Endothelial cell (in vitro differentiated cells): ENCODE data around the gene ERMN. TPM values are rescaled to one million over a fixed set of nuclear protein-coding genes. Genes with fewer than 3 reads are reported as not detected.
"Not testable (repeated sequence)": the region's sequence is repeated elsewhere in the genome, so short reads cannot be mapped to it uniquely, and the experiment has no call there.

Source experiments
- DNase-seq: peaks from one replicate; pipeline ENCODE4 v3.0.0; 2021; ENCODE audit warnings: low spot score
- H3K27ac Mint-ChIP-seq: one replicate; pipeline ENCODE4 v1.8.0; 2021; ENCODE audit warnings: mixed read lengths, inconsistent platforms; ENCODE audit not compliant: unreplicated experiment
- H3K27me3 Mint-ChIP-seq: one replicate; pipeline ENCODE4 v1.8.0; 2021; ENCODE audit warnings: mild to moderate bottlenecking, moderate library complexity, mixed read lengths, inconsistent platforms; ENCODE audit not compliant: unreplicated experiment
- H3K36me3 Mint-ChIP-seq: one replicate; pipeline ENCODE4 v1.8.0; 2021; ENCODE audit warnings: mild to moderate bottlenecking, low read depth, mixed read lengths, inconsistent platforms; ENCODE audit not compliant: unreplicated experiment
- H3K4me1 Mint-ChIP-seq: one replicate; pipeline ENCODE4 v1.8.0; 2021; ENCODE audit warnings: mild to moderate bottlenecking, mixed read lengths, inconsistent platforms; ENCODE audit not compliant: unreplicated experiment
- H3K4me3 Mint-ChIP-seq: one replicate; pipeline ENCODE4 v1.8.0; 2021; ENCODE audit warnings: mild to moderate bottlenecking, mixed read lengths, inconsistent platforms; ENCODE audit not compliant: unreplicated experiment
- H3K9me3 Mint-ChIP-seq: one replicate; pipeline ENCODE4 v1.8.0; 2021; ENCODE audit warnings: mixed read lengths, inconsistent platforms; ENCODE audit not compliant: unreplicated experiment
- total RNA-seq: library from RNA; stranded (reverse); fragmentation: NEBNext Ultra II Directional; extraction: Animal tissue kit (Norgen Biotek cat#: 25700); gene quantifications from one replicate; pipeline ENCODE4 v1.2.1, GENCODE V29; 2021; ENCODE audit not compliant: unreplicated experiment
- TF ChIP-seq, protein P1 (sequence below): fragments of 200-600 bp; sonication (generic); IDR thresholded peaks from one replicate; pipeline ENCODE4 v1.5.0; 2021; ENCODE audit warnings: antibody characterized with exemption; ENCODE audit not compliant: unreplicated experiment

Gene ERMN
- total RNA-seq, 1 donor from 2014 or later = 0.36 TPM

DNA sequence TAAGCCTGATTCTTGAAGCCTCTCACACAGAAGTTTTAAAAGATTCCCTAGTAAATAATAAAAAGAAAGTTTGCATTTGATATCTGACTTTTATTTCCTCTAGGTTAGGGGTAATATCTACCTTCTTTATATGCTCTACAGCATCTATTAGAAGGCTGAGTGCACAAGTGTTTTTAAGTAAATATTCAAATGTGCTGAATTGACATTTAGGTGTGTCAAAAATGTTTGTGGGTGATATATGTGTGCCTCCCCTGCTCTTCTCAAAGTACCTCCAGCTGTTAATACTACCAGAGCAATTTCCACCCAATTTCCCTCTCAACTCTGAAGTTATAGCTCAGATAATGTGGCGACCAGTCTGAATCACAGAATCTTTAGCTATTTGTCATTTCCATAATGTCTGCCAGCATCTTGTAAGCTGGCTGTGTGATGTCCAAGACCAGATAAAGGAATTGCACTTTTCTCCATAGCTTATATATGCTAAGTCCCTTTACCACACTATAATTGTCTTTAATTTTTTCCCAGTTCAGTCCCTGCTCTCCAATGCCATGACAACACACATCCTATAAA is 24.4 kb upstream of the ERMN start:
- DNase-seq = no peak
- H3K27ac Mint-ChIP-seq = no peak overlapping the region
- no peak overlapping the region for H3K4me3 Mint-ChIP-seq
- H3K36me3 Mint-ChIP-seq = no peaks in the 10 kb centered on the region
- peaks cover 3% of the 10 kb centered on the region for H3K27me3 Mint-ChIP-seq
- TF ChIP-seq, protein P1, sequence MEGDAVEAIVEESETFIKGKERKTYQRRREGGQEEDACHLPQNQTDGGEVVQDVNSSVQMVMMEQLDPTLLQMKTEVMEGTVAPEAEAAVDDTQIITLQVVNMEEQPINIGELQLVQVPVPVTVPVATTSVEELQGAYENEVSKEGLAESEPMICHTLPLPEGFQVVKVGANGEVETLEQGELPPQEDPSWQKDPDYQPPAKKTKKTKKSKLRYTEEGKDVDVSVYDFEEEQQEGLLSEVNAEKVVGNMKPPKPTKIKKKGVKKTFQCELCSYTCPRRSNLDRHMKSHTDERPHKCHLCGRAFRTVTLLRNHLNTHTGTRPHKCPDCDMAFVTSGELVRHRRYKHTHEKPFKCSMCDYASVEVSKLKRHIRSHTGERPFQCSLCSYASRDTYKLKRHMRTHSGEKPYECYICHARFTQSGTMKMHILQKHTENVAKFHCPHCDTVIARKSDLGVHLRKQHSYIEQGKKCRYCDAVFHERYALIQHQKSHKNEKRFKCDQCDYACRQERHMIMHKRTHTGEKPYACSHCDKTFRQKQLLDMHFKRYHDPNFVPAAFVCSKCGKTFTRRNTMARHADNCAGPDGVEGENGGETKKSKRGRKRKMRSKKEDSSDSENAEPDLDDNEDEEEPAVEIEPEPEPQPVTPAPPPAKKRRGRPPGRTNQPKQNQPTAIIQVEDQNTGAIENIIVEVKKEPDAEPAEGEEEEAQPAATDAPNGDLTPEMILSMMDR = no peak
- no peaks in the 10 kb centered on the region for H3K9me3 Mint-ChIP-seq
- no peaks in the 10 kb centered on the region for H3K4me1 Mint-ChIP-seq

DNA sequence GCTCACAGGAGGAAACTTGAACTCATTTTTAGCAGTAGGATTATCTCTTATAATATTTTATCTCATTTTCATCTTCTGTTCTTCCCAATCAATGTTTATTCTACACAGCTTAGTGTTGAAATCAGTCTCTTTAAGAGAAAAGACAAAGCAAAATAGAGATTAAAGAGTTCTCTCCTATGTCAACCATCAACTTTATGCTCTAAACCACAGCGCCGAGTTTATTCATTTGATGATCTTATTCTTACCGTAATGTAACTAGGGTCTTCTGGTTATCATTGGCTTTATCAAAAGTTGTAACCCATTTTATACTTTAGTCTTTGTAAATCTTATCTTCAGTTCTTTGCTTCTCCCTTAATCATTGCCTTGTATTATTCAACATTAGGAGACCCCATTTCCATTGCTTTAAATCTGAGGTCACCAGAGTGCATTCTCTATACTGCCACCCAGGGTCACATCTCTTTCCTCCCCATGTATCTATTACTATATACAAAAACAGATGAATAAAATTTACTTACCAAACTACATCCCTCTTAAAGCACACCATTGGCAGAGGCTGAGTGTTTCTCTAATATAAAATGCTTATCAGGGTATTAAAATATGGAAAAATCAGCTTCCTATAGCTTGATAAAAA is 22.8 kb upstream of the ERMN start:
- Mint-ChIP-seq H3K27ac (no peak overlapping the region), H3K9me3 (no peaks in the 10 kb centered on the region), H3K27me3 (peaks cover 3% of the 10 kb centered on the region), H3K4me1 (no peaks in the 10 kb centered on the region), H3K4me3 (no peak overlapping the region), H3K36me3 (no peaks in the 10 kb centered on the region)
- DNase-seq = no peak
- TF ChIP-seq, protein P1 = no peak

DNA sequence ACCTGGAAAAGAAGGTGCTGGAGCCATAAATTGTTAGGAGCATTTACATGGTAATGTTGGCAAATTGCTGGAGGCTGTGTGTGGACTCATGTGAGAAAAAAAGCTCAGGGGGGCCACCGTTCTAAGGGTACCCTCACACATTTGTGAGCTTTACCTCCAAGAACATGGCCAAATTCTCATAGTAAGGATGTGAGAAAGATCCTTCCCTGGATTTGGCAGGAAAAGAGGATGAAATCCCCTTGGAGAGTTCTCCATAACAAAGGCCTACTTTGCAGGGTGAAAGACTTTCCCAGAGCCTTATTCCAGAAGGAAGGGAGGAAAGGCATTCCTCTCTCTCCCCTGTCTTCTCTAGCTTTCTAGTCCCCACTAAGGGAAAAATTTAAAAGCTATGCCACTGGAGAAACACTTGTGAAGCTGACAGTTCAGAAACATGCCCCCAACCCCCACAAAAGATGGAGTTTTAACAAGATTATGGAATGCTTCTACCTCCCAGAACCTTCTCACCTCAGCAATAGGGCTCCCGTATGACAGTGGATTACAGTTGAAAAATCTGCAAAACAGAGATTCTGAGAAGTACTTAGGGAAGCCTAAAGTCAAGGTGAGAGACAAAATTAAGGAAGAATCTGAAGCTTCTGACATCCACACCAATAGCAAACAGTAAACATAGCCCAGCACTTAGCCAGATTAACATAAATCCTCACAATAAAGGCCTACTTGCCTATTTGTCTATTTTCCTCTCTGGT is 20.2 kb upstream of the ERMN start:
- no peaks in the 10 kb centered on the region for H3K36me3 Mint-ChIP-seq
- peaks cover 5% of the 10 kb centered on the region for H3K27me3 Mint-ChIP-seq
- no peaks in the 10 kb centered on the region for H3K9me3 Mint-ChIP-seq
- H3K4me1 Mint-ChIP-seq = no peaks in the 10 kb centered on the region
- no peak overlapping the region for H3K27ac Mint-ChIP-seq
- no peak overlapping the region for H3K4me3 Mint-ChIP-seq
- TF ChIP-seq, protein P1 = no peak
- DNase-seq = no peak

DNA sequence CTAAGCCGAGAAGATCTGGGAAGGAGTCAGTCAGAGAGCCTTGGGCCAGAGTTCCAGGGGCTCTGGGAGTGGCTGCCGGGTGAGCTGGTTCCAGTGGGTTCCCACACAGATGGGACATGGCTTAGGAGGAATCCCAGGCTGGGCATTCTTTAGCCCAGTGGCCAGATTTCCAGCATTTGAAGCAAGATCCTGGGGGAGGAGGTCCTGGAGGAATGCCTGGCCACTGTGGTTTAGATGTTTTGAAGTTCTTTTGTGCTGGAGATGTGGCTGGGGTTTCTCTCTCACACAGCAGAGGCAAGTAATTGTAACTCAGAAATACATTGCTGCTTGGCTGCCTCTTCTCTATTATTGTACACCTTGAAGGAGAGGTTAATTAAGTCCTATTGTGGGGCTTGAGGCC is 15.8 kb upstream of the ERMN start:
- H3K27me3 Mint-ChIP-seq, DNase-seq, H3K9me3 Mint-ChIP-seq, H3K36me3 Mint-ChIP-seq, H3K4me1 Mint-ChIP-seq, H3K27ac Mint-ChIP-seq, H3K4me3 Mint-ChIP-seq: not testable (repeated sequence)

DNA sequence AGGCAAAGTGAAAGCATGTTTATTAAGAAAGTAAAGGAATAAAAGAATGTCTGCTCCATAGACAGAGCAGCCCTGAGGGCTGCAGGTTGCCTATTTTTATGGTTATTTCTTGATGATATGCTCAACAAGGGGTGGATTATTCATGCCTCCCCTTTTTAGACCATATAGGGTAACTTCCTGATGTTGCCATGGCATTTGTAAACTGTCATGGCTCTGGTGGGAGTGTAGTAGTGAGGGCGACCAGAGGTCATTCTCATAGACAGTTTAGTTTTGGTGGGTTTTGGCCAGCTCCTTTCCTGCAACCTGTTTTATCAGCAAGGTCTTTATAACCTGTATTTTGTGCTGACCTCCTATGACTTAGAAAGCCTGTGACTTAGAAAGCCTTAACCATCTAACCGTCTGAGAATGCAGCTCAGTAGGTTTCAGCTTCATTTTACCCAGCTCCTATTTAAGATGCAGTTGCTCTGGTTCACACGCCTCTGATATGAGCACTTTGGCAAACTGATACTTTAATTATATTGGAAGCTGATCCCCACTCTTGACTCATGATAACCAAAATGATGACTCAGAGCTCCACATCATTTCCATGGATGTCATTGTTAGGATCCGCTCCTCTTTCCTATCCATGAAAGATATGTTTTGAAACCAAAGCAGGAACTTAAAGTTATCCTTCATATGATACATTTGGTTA is 14.5 kb upstream of the ERMN start:
- Mint-ChIP-seq H3K27ac (no peak overlapping the region), H3K9me3 (no peaks in the 10 kb centered on the region), H3K4me1 (no peaks in the 10 kb centered on the region), H3K36me3 (no peaks in the 10 kb centered on the region), H3K4me3 (no peak overlapping the region), H3K27me3 (peaks cover 2% of the 10 kb centered on the region)
- DNase-seq = no peak
- TF ChIP-seq, protein P1 = no peak
